Heart right ventricle (tissue), 16 donors: Measurements from ENCODE around the gene TMEM51. TPM values are rescaled to one million over a fixed set of nuclear protein-coding genes. Genes with fewer than 3 reads are reported as not detected.
"Not testable (repeated sequence)": the region's sequence is repeated elsewhere in the genome, so short reads cannot be mapped to it uniquely, and the experiment has no call there.

Source experiments
- ATAC-seq, 8 donors: fragments of 200-7000 bp; cut with Tn5 transposase; one replicate each; pipeline ENCODE4 v1.9.1; 2020; ENCODE audit warnings: mild to moderate bottlenecking in 8 of 8, moderate library complexity in 8 of 8, moderate number of reproducible peaks in 1 of 8
- DNase-seq, 2 donors: peaks; one replicate each; pipeline ENCODE4 v3.0.0-alpha.2; 2020
- H3K27ac ChIP-seq, 10 donors: fragments of 200-600 bp; sonication (generic) in 2 of 10; one replicate each; pipeline versions ENCODE4 v1.5.0 to v1.8.0; 2020 to 2022; ENCODE audit warnings: mild to moderate bottlenecking in 3 of 10
- H3K27me3 ChIP-seq, 7 donors: fragments of 200-600 bp; one replicate each; pipeline ENCODE4 v1.8.0; 2021 to 2022; ENCODE audit warnings: mild to moderate bottlenecking in 2 of 7
- H3K36me3 ChIP-seq, 9 donors: fragments of 200-600 bp; sonication (generic) in 1 of 9; one replicate each; pipeline versions ENCODE4 v1.5.0 to v1.8.0; 2020 to 2022; ENCODE audit warnings: mild to moderate bottlenecking in 2 of 9
- H3K4me1 ChIP-seq, 9 donors: fragments of 200-600 bp; sonication (generic) in 1 of 9; one replicate each; pipeline versions ENCODE4 v1.5.0 to v1.8.0; 2020 to 2022; ENCODE audit warnings: mild to moderate bottlenecking in 4 of 9
- H3K4me3 ChIP-seq, 10 donors: fragments of 200-600 bp; sonication (generic) in 2 of 10; one replicate each; pipeline versions ENCODE4 v1.5.0 to v1.8.0; 2020 to 2022; ENCODE audit warnings: mild to moderate bottlenecking in 7 of 10, moderate library complexity in 2 of 10
- H3K9me3 ChIP-seq, 11 donors: fragments of 200-600 bp in 10 of 11; sonication (generic) in 2 of 11; one replicate each; pipeline versions ENCODE4 v1.5.0 to v1.8.0; 2013 to 2022; ENCODE audit warnings: mild to moderate bottlenecking in 2 of 11, control low read depth in 1 of 11, moderate library complexity in 1 of 11
- CTCF ChIP-seq, 9 donors: fragments of 200-600 bp; sonication (generic) in 2 of 9; IDR thresholded peaks; one replicate each; pipeline versions ENCODE4 v1.5.0 to v1.8.0; 2021 to 2022; ENCODE audit warnings: antibody characterized with exemption in 9 of 9, mild to moderate bottlenecking in 5 of 9, moderate library complexity in 1 of 9
- WGBS, 2 donors: extraction: QIAGEN DNeasy Blood & Tissue Kit; methylation state at CpG; one replicate each; pipeline ENCODE4 v1.1.7; 2013; ENCODE audit warnings: inconsistent platforms in 1 of 2; 5-methylcytosine and 5-hydroxymethylcytosine counted together
- intact Hi-C, 10 donors: fragments of 100-400 bp; cut with DNase I; formaldehyde crosslinking; loops; one replicate each; pipeline versions ENCODE4 v1.11.1 to v1.14.2; 2022
- polyA plus RNA-seq, 2 donors: library from polyadenylated mRNA; stranded (reverse); fragments of 200-250 nt; gene quantifications; one replicate each; pipeline ENCODE4 v1.2.3, GENCODE V29; 2013
- total RNA-seq, 10 donors: library from RNA; stranded (reverse); fragmentation: NEBNext Ultra II Directional in 3 of 10; extraction: Animal tissue kit (Norgen Biotek cat#: 25700) in 3 of 10; gene quantifications; one replicate each; pipeline versions ENCODE4 v1.2.1 to v1.2.4, GENCODE V29; 2021 to 2023
- donor health status: Arrhythmogenic right ventricular cardiomyopathy.
- donor health status: ischemic (EF 13 %, LVEDD 7.1; RV severe dilation, severe dysfunction).
- donor health status: healthy with polysubstance abuse.
- donor health status: DM: no; HTN: yes; CAD: no.
- donor health status: DM: no; HTN: no; CAD: no.
- donor health status: ischemic (EF 25% LVEDD 6.9; RV normal size, moderate dysfunction).
- donor health status: ischemic (EF 25% LVEDD 5.7; RV mildly dilated, moderate dysfunction).
- donor health status: healthy.
- donor health status: DM: yes; HTN: yes; CAD: no.
- donor health status: Ischemic cardiomyopathy.
- donor health status: ischemic (EF 35%, LVEDD 5.7; RV mildly dilated, moderate dysfunction).
- donor health status: nonischemic (EF 11% LVEDD 7.7; RV severe dilation, severe dysfunction).
- donor health status: DM: yes; HTN: yes; CAD: no.
- donor health status: PGD.
- donor health status: ischemic (EF 29% LVEDD 5.4; RV normal size, mild dysfunction).
- donor health status: nonischemic (EF 23%, LVEDD 6.1; RV moderate dilation, normal function).

The TMEM51 gene
- total and polyA plus RNA-seq, 12 donors, result 2.0 to 9.5 (median 3.2) TPM

GRCh38 chr1:15172405-15173259 is 19.1 kb downstream of the TMEM51 start:
- no peak for TF ChIP-seq CTCF (IDR thresholded peaks at IDR 0.05)
- H3K4me3 ChIP-seq, result no peak overlapping the region
- intact Hi-C loops, result no loop called here
- H3K27me3 ChIP-seq, result no peaks in the 10 kb centered on the region
- ATAC-seq (peak in 4 of 8 donors; percentile 44 to 88 (median 58)), DNase-seq (no peak)
- H3K9me3 ChIP-seq, result no peaks in the 10 kb centered on the region
- WGBS, 2 donors, result 64 to 68% methylated on average over 16 of the region's 16 CpGs
- no peaks in the 10 kb centered on the region for H3K36me3 ChIP-seq
- H3K27ac ChIP-seq, result peak overlapping the region in 1 of 10 donors; percentile 20
- H3K4me1 ChIP-seq, result peaks cover 0 to 48% (median 10%) of the 10 kb centered on the region in 9 donors

GRCh38 chr1:15173863-15174614 is 20.5 kb downstream of the TMEM51 start:
- intact Hi-C loops, result no loop called here
- H3K4me1 ChIP-seq, result peaks cover 0 to 48% (median 16%) of the 10 kb centered on the region in 9 donors
- DNase-seq (no peak), ATAC-seq (no peak)
- no peak overlapping the region for H3K27ac ChIP-seq
- no peaks in the 10 kb centered on the region for H3K9me3 ChIP-seq
- no peak for TF ChIP-seq CTCF (IDR thresholded peaks at IDR 0.05)
- WGBS, 2 donors, result 87 to 88% methylated on average over 11 of the region's 11 CpGs
- H3K4me3 ChIP-seq, result no peak overlapping the region
- H3K36me3 ChIP-seq, result no peaks in the 10 kb centered on the region
- H3K27me3 ChIP-seq, result no peaks in the 10 kb centered on the region

- DNase-seq (no peak), ATAC-seq (no peak)
- Histone ChIP-seq H3K27ac (no peak overlapping the region), H3K9me3 (no peaks in the 10 kb centered on the region), H3K4me1 (peaks cover 0 to 51% (median 21%) of the 10 kb centered on the region in 9 donors), H3K4me3 (no peak overlapping the region), H3K36me3 (no peaks in the 10 kb centered on the region), H3K27me3 (no peaks in the 10 kb centered on the region)
- intact Hi-C loops, result no loop called here
- TF ChIP-seq CTCF (IDR thresholded peaks at IDR 0.05), result no peak
- WGBS, 2 donors, result 29 to 44% methylated on average over 3 of the region's 3 CpGs
These were observed 21.1 kb downstream of the TMEM51 start for GRCh38 chr1:15174615-15174983.

DNA sequence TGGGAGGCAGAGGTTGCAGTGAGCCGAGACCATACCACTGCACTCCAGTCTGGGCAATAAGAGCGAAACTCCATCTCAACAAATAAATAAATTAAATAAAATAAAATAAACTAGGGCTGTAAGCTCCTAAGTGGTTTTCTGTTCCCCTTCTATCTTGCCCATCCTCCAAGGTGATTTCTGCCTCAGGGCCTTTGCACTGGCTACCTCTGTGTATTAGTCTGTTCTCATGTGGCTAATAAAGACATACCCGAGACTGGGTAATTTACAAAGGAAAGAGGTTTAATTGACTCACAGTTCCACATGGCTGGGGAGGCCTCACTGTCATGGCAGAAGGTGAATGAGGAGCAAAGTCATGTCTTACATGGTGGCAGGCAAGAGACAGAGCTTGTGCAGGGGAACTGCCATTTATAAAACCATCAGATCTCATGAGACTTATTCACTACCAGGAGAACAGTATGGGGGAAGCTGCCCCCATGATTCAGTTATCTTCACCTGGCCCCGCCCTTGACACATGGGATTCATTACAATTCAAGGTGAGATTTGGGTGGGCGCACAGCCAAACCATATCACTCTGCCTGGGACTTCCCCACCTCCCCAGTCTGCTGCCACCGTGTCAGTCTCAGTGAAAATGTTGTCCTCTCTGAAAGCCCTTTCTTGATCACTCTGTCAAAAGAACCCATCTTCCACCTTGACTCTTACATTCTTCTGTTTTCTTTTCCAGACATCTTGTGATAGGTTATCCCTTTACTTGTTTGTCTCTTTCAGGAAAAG is 22.0 kb downstream of the TMEM51 start:
- DNase-seq, H3K27me3 ChIP-seq, ATAC-seq, H3K36me3 ChIP-seq, intact Hi-C loops, H3K4me3 ChIP-seq, H3K9me3 ChIP-seq, H3K27ac ChIP-seq: not testable (repeated sequence)
- WGBS, 2 donors, result 96 to 98% methylated on average over 6 of the region's 6 CpGs
- H3K4me1 ChIP-seq, result peaks cover 0 to 55% (median 26%) of the 10 kb centered on the region in 9 donors
